ENCODE data around the gene NRIP1. TPM values are rescaled to one million over a fixed set of nuclear protein-coding genes. Genes with fewer than 3 reads are reported as not detected.
A peak's percentile ranks its signal among the peaks of the same experiment; 100 is the strongest.

The NRIP1 gene
- total and polyA plus RNA-seq, 2 of the 13 experiments (the other 11 are each of a cell fraction or from before 2014, with no cell fraction given) = 21.0 to 69.0 TPM

DNA sequence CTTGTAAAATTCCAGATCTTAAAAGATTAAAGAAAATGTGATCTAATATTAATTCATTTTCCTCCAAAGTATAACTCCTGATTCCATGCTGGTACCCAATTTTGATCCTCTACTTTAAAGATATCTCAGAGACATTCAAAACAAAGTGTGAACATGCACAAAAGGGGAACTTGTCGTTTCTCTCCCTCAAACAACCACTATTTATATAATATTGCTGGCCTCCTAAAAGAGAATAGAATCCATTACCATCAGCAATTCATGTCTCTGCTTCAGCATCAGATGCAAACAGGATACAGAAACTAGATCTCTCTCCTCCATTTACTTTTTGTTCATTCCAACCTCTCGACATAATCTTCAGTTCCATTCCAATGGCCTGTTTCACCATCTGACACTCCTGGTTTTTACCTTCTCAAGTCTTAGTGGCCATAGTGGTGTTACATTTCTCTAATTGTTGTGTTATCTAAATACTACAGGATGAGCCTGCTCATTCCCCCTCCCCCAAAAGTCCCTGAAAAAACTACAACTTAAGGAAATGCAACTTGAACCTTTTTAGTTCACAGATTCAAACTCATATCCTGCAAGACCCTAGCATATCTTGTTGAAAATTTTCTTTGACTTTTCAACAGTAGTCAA is 4.1 kb downstream of the NRIP1 start:
- CTCF ChIA-PET (ENCODE audit: low intra/inter-chr PET ratio, low total read pairs) = no interaction called here

DNA sequence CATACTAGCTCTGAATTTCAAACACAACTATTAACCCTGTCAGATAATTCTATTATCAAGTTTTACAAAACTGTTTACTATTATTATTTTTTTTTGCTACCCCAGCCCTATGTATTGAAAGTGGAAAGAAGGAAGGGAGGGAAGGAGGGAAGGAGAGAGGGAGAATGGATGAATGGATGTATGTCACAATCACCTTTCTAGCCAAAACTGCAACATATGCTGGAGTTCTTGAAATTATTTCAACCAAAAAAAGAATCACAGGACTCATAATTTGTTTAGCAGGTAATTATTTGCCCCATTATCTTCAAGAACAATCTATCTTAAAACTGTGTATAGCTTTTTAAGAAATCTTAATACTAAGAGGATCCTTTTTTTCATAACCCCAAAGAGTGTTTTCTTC is 5.4 kb downstream of the NRIP1 start:
- CTCF ChIA-PET (ENCODE audit: low intra/inter-chr PET ratio, low total read pairs) = no interaction called here
- ATAC-seq (no peak), FAIRE-seq (no peak), DNase-seq (ENCODE audit: low spot score) (no peak)
- H3K27me3 ChIP-seq (ENCODE audit: control insufficient read depth in 1 of 2, insufficient read depth in 2 of 2, low read length in 2 of 2) = peaks cover 0 to 4% of the 10 kb centered on the region in 2 experiments; a peak in 2 of 5 replicates
- no peaks in the 10 kb centered on the region; a peak in 1 of 5 replicates for H3K36me3 ChIP-seq (replicated peaks in 1 of 2; ENCODE audit: control insufficient read depth in 1 of 2, insufficient read depth in 2 of 2, low read length in 2 of 2)
- peaks cover 87% of the 10 kb centered on the region for H4K20me1 ChIP-seq (ENCODE audit: insufficient read depth, low read length)
- intact Hi-C loops (cut with micrococcal nuclease; ENCODE audit: unreplicated experiment) (no loop called here), in situ Hi-C loops (cut with HindIII; ENCODE audit: extremely low pct_ligation_motif_present, low pct_unique_long_range_greater_than_20kb) (no loop called here)
- H3K4me2 ChIP-seq (ENCODE audit: low read depth, low read length) = peak overlapping the region; percentile 81
- peaks cover 77% of the 10 kb centered on the region for H3K4me1 ChIP-seq (ENCODE audit: insufficient read depth, low read length)
- no TSS peak for BruUV-seq (replicated peaks)
- TF ChIP-seq CEBPB (IDR thresholded peaks at IDR 0.05; ENCODE audit: borderline replicate concordance, low read depth, low read length) (peak; percentile 45; the same call in 1 of the 2 replicates), RBFOX2 (IDR thresholded peaks at IDR 0.05; ENCODE audit: low read depth, low read length) (peak; percentile 58; the same call in 1 of the 2 replicates), NCOA2 (CRISPR knock-in tag; IDR thresholded peaks at IDR 0.05) (no peak)
- no peak overlapping the region for H2AFZ ChIP-seq (ENCODE audit: low read length)
- H3K79me2 ChIP-seq (ENCODE audit: insufficient read depth, low read length) = peaks cover 100% of the 10 kb centered on the region
- no peak overlapping the region for H3K27ac ChIP-seq (ENCODE audit: extremely low read length, insufficient read depth, low read length)
- peak overlapping the region in 1 of 3 experiments; percentile 35; a peak in 3 of 6 replicates for H3K4me3 ChIP-seq (replicated peaks in 1 of 3; ENCODE audit: insufficient read depth in 1 of 3, low read depth in 2 of 3, low read length in 3 of 3)
- no peaks in the 10 kb centered on the region for H3K9me3 ChIP-seq (ENCODE audit: low read length)
- no peak overlapping the region for H3K9ac ChIP-seq (ENCODE audit: insufficient read depth, low read depth, low read length)
- POLR2A ChIA-PET = interaction anchor here (1.2 kb wide), 1 partner anchor 195 kb away, joined by 4 read pairs; no protein-coding TSS in a partner anchor

More for the DNA sequence above, 4.1 kb downstream of the NRIP1 start:
- intact Hi-C loops (cut with micrococcal nuclease; ENCODE audit: unreplicated experiment) = no loop called here
- DNase-seq (ENCODE audit: low spot score) = no peak
- TF ChIP-seq RFX1 (IDR thresholded peaks at IDR 0.05) (no peak), POLR2G (IDR thresholded peaks at IDR 0.05; ENCODE audit: low read depth, low read length) (0 out of 2 replicates have a peak, but pooled peaks have one; percentile 10), CREM (IDR thresholded peaks at IDR 0.05) (0 out of 2 replicates have a peak, but pooled peaks have one; percentile 14), CREM (CRISPR knock-in tag; IDR thresholded peaks at IDR 0.05) (no peak)
- in situ Hi-C loops (cut with HindIII; ENCODE audit: extremely low pct_ligation_motif_present, low pct_unique_long_range_greater_than_20kb) = loop anchor here (10.0 kb wide), 3 partner anchors 154 to 424 kb away; no protein-coding TSS in a partner anchor
- Histone ChIP-seq H3K79me2 (ENCODE audit: insufficient read depth, low read length) (peaks cover 96% of the 10 kb centered on the region), H3K27ac (ENCODE audit: extremely low read length, insufficient read depth, low read length) (peak overlapping the region; percentile 95), H3K9me3 (ENCODE audit: low read length) (no peaks in the 10 kb centered on the region), H3K4me1 (ENCODE audit: insufficient read depth, low read length) (peaks cover 65% of the 10 kb centered on the region), H3K36me3 (replicated peaks in 1 of 2; ENCODE audit: control insufficient read depth in 1 of 2, insufficient read depth in 2 of 2, low read length in 2 of 2) (no peaks in the 10 kb centered on the region), H3K4me3 (replicated peaks in 1 of 3; ENCODE audit: insufficient read depth in 1 of 3, low read depth in 2 of 3, low read length in 3 of 3) (peak overlapping the region; percentile 83 to 95 (median 92); a peak in 5 of 6 replicates), H3K9ac (ENCODE audit: insufficient read depth, low read depth, low read length) (peak overlapping the region; percentile 97; the same call in 1 of the 2 replicates), H3K4me2 (ENCODE audit: low read depth, low read length) (peak overlapping the region; percentile 81), H2AFZ (ENCODE audit: low read length) (no peak overlapping the region), H4K20me1 (ENCODE audit: insufficient read depth, low read length) (peaks cover 75% of the 10 kb centered on the region), H3K27me3 (ENCODE audit: control insufficient read depth in 1 of 2, insufficient read depth in 2 of 2, low read length in 2 of 2) (peaks cover 0 to 4% of the 10 kb centered on the region in 2 experiments; a peak in 1 of 5 replicates)
- POLR2A ChIA-PET = no interaction called here
- no TSS peak for BruUV-seq (replicated peaks)
- 12% methylated on average over 2 of the region's 2 CpGs for WGBS (ENCODE audit: low lambda C conversion rate)
- no peak for FAIRE-seq
- no peak for ATAC-seq

Data from HepG2 (cell line).